Sigmoid colon (tissue), 4 donors: ENCODE measurements around the gene CDC42EP2.

Source experiments
- EP300 ChIP-seq, 4 donors: sonication (generic); formaldehyde crosslinking; IDR thresholded peaks; one replicate each; pipeline ENCODE4 v1.6.1; 2017; ENCODE audit warnings: antibody characterized with exemption in 4 of 4
- POLR2A ChIP-seq, 2 donors: fragments of 450-650 bp; IDR thresholded peaks; one replicate each; pipeline ENCODE4 v1.6.1; 2016; ENCODE audit warnings: antibody characterized with exemption in 2 of 2, mild to moderate bottlenecking in 2 of 2, moderate library complexity in 2 of 2
- POLR2AphosphoS5 ChIP-seq, 4 donors: sonication (generic); formaldehyde crosslinking; IDR thresholded peaks; one replicate each; pipeline ENCODE4 v1.6.1; 2017; ENCODE audit warnings: antibody characterized with exemption in 4 of 4
- TF ChIP-seq, protein P1 (sequence below), 4 experiments: fragments of 450-650 bp in 3 of 4; fragments of 200-600 bp in 1 of 4; IDR thresholded peaks; one replicate each; pipeline ENCODE4 v1.5.1; 2016 to 2019; ENCODE audit warnings: antibody characterized with exemption in 4 of 4, mild to moderate bottlenecking in 3 of 4, moderate library complexity in 2 of 4

DNA sequence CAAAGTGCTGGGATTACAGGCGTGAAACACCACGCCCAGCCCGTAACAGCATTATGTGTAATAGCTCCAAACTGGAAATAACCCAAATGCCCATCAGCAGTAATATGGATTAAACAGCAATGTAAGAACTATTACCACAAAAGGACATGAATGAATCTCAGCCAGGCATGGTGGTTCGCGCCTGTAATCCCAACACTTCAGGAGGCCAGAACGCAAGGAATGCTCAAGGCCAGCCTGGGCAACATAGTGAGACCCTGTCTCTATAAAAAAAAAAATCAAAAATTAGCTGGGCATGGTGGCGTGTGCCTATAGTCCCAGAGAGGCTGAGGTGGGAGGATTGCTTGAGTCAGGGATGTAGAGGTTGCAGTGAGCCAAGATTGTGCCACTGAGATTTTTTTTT lies 15.9 kb downstream of the CDC42EP2 start:
- TF ChIP-seq, protein P1, sequence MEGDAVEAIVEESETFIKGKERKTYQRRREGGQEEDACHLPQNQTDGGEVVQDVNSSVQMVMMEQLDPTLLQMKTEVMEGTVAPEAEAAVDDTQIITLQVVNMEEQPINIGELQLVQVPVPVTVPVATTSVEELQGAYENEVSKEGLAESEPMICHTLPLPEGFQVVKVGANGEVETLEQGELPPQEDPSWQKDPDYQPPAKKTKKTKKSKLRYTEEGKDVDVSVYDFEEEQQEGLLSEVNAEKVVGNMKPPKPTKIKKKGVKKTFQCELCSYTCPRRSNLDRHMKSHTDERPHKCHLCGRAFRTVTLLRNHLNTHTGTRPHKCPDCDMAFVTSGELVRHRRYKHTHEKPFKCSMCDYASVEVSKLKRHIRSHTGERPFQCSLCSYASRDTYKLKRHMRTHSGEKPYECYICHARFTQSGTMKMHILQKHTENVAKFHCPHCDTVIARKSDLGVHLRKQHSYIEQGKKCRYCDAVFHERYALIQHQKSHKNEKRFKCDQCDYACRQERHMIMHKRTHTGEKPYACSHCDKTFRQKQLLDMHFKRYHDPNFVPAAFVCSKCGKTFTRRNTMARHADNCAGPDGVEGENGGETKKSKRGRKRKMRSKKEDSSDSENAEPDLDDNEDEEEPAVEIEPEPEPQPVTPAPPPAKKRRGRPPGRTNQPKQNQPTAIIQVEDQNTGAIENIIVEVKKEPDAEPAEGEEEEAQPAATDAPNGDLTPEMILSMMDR (IDR thresholded peaks at IDR 0.05): no peak
- TF ChIP-seq POLR2A (IDR thresholded peaks at IDR 0.05) (no peak), EP300 (IDR thresholded peaks at IDR 0.05) (no peak), POLR2AphosphoS5 (IDR thresholded peaks at IDR 0.05) (no peak)
